Measurements from ENCODE around the gene TMEM179B. TPM values are rescaled to one million over a fixed set of nuclear protein-coding genes. Genes with fewer than 3 reads are reported as not detected.

The TMEM179B gene
- total RNA-seq, 1 experiment from 2014 or later, result 92.8 TPM

- Histone ChIP-seq H3K4me3 (no peak overlapping the region), H3K9me3 (replicated peaks) (no peaks in the 10 kb centered on the region), H3K27me3 (replicated peaks) (no peaks in the 10 kb centered on the region), H3K4me1 (replicated peaks) (peaks cover 15% of the 10 kb centered on the region), H3K27ac (no peak overlapping the region), H3K36me3 (peaks cover 56% of the 10 kb centered on the region)
- DNase-seq (ENCODE audit: low read depth in 1 of 2, low spot score in 2 of 2), result no peak
Measured at GRCh38 chr11:62774407-62774806, 12.8 kb upstream of the TMEM179B start.

- Histone ChIP-seq H3K4me1 (replicated peaks) (peaks cover 10% of the 10 kb centered on the region), H3K9me3 (replicated peaks) (no peaks in the 10 kb centered on the region), H3K36me3 (peaks cover 66% of the 10 kb centered on the region), H3K27ac (no peak overlapping the region), H3K4me3 (no peak overlapping the region), H3K27me3 (replicated peaks) (no peaks in the 10 kb centered on the region)
- no peak for DNase-seq (ENCODE audit: low read depth in 1 of 2, low spot score in 2 of 2)
Measured at GRCh38 chr11:62775646-62776045, 11.6 kb upstream of the TMEM179B start.

- Histone ChIP-seq H3K4me3 (no peak overlapping the region), H3K27ac (no peak overlapping the region), H3K9me3 (replicated peaks) (no peaks in the 10 kb centered on the region), H3K27me3 (replicated peaks) (no peaks in the 10 kb centered on the region), H3K4me1 (replicated peaks) (no peaks in the 10 kb centered on the region), H3K36me3 (peaks cover 72% of the 10 kb centered on the region)
- no peak for DNase-seq (ENCODE audit: low read depth in 1 of 2, low spot score in 2 of 2)
Measured at GRCh38 chr11:62777389-62777788, 9.8 kb upstream of the TMEM179B start.

- Histone ChIP-seq H3K27me3 (replicated peaks) (no peaks in the 10 kb centered on the region), H3K4me1 (replicated peaks) (no peaks in the 10 kb centered on the region), H3K27ac (no peak overlapping the region), H3K9me3 (replicated peaks) (no peaks in the 10 kb centered on the region), H3K4me3 (no peak overlapping the region), H3K36me3 (peaks cover 78% of the 10 kb centered on the region)
- no peak for DNase-seq (ENCODE audit: low read depth in 1 of 2, low spot score in 2 of 2)
Measured at GRCh38 chr11:62778441-62778840, 8.8 kb upstream of the TMEM179B start.

GRCh38 chr11:62782753-62783152 is 4.4 kb upstream of the TMEM179B start:
- no peak for DNase-seq (ENCODE audit: low read depth in 1 of 2, low spot score in 2 of 2)
- 0 out of 2 replicates have a peak, but pooled peaks cover 2% of the 10 kb centered on the region for H3K9me3 ChIP-seq (replicated peaks)
- H3K27ac ChIP-seq, result no peak overlapping the region

GRCh38 chr11:62786318-62787004 is 741 bp upstream of the TMEM179B start:
- Histone ChIP-seq H3K4me3 (peak overlapping the region; percentile 79), H3K36me3 (peaks cover 81% of the 10 kb centered on the region), H3K4me1 (replicated peaks) (peaks cover 25% of the 10 kb centered on the region), H3K27me3 (replicated peaks) (no peaks in the 10 kb centered on the region), H3K9me3 (replicated peaks) (0 out of 2 replicates have a peak, but pooled peaks cover 2% of the 10 kb centered on the region), H3K27ac (peak overlapping the region; percentile 44)
- peak; percentile 93 to 97 for DNase-seq (ENCODE audit: low read depth in 1 of 2, low spot score in 2 of 2)

More at GRCh38 chr11:62782753-62783152, 4.4 kb upstream of the TMEM179B start:
- H3K36me3 ChIP-seq, result peaks cover 72% of the 10 kb centered on the region
- no peak overlapping the region for H3K4me3 ChIP-seq
- H3K27me3 ChIP-seq (replicated peaks), result no peaks in the 10 kb centered on the region
- peaks cover 14% of the 10 kb centered on the region for H3K4me1 ChIP-seq (replicated peaks)

- Histone ChIP-seq H3K4me1 (replicated peaks) (peaks cover 31% of the 10 kb centered on the region), H3K27me3 (replicated peaks) (no peaks in the 10 kb centered on the region), H3K27ac (no peak overlapping the region), H3K4me3 (no peak overlapping the region), H3K9me3 (replicated peaks) (0 out of 2 replicates have a peak, but pooled peaks cover 2% of the 10 kb centered on the region), H3K36me3 (peaks cover 87% of the 10 kb centered on the region)
- DNase-seq (ENCODE audit: low read depth in 1 of 2, low spot score in 2 of 2), result no peak
Measured at GRCh38 chr11:62788991-62789390, 1.8 kb downstream of the TMEM179B start.

GRCh38 chr11:62789576-62789975 is 2.4 kb downstream of the TMEM179B start:
- DNase-seq (ENCODE audit: low read depth in 1 of 2, low spot score in 2 of 2), result no peak
- Histone ChIP-seq H3K36me3 (peaks cover 89% of the 10 kb centered on the region), H3K27me3 (replicated peaks) (no peaks in the 10 kb centered on the region), H3K4me1 (replicated peaks) (peaks cover 31% of the 10 kb centered on the region), H3K27ac (no peak overlapping the region), H3K4me3 (no peak overlapping the region), H3K9me3 (replicated peaks) (0 out of 2 replicates have a peak, but pooled peaks cover 2% of the 10 kb centered on the region)

GRCh38 chr11:62791501-62792201 is 4.4 kb downstream of the TMEM179B start, which contains the start of gene TMEM223:
TMEM223 (minus strand) TSS chr11:62792006; CDS start chr11:62791994, 12 bp downstream.
- no peaks in the 10 kb centered on the region for H3K27me3 ChIP-seq (replicated peaks)
- peak within 1 kb of the TSS; percentile 56 for H3K27ac ChIP-seq
- H3K4me3 ChIP-seq, result peak within 1 kb of the TSS; percentile 84
- DNase-seq (ENCODE audit: low read depth in 1 of 2, low spot score in 2 of 2), result peak; percentile 90 to 93
- peaks cover 21% of the 10 kb centered on the region for H3K4me1 ChIP-seq (replicated peaks)
- 0 out of 2 replicates have a peak, but pooled peaks cover 1% of the 10 kb centered on the region for H3K9me3 ChIP-seq (replicated peaks)
- peaks cover 95% of the 10 kb centered on the region for H3K36me3 ChIP-seq

- DNase-seq (ENCODE audit: low read depth in 1 of 2, low spot score in 2 of 2), result no peak
- Histone ChIP-seq H3K36me3 (peaks cover 95% of the 10 kb centered on the region), H3K27me3 (replicated peaks) (no peaks in the 10 kb centered on the region), H3K27ac (no peak overlapping the region), H3K4me1 (replicated peaks) (peaks cover 18% of the 10 kb centered on the region), H3K9me3 (replicated peaks) (no peaks in the 10 kb centered on the region), H3K4me3 (peak overlapping the region; percentile 84)
Measured at GRCh38 chr11:62792202-62792575, 5.0 kb downstream of the TMEM179B start.

GRCh38 chr11:62794201-62794775 is 7.1 kb downstream of the TMEM179B start:
- DNase-seq (ENCODE audit: low read depth in 1 of 2, low spot score in 2 of 2), result no peak
- H3K9me3 ChIP-seq (replicated peaks), result no peaks in the 10 kb centered on the region
- no peak overlapping the region for H3K27ac ChIP-seq
- peaks cover 10% of the 10 kb centered on the region for H3K4me1 ChIP-seq (replicated peaks)
- no peak overlapping the region for H3K4me3 ChIP-seq
- H3K27me3 ChIP-seq (replicated peaks), result no peaks in the 10 kb centered on the region
- peaks cover 95% of the 10 kb centered on the region for H3K36me3 ChIP-seq

- peaks cover 98% of the 10 kb centered on the region for H3K36me3 ChIP-seq
- H3K27ac ChIP-seq, result no peak overlapping the region
- no peaks in the 10 kb centered on the region for H3K9me3 ChIP-seq (replicated peaks)
- H3K4me1 ChIP-seq (replicated peaks), result peaks cover 6% of the 10 kb centered on the region
- no peaks in the 10 kb centered on the region for H3K27me3 ChIP-seq (replicated peaks)
- DNase-seq (ENCODE audit: low read depth in 1 of 2, low spot score in 2 of 2), result no peak
- H3K4me3 ChIP-seq, result no peak overlapping the region
Measured at GRCh38 chr11:62796281-62796680, 9.1 kb downstream of the TMEM179B start.

GRCh38 chr11:62799486-62799885 is 12.3 kb downstream of the TMEM179B start:
- no peaks in the 10 kb centered on the region for H3K27me3 ChIP-seq (replicated peaks)
- H3K27ac ChIP-seq, result no peak overlapping the region
- no peak for DNase-seq (ENCODE audit: low read depth in 1 of 2, low spot score in 2 of 2)
- H3K36me3 ChIP-seq, result peaks cover 98% of the 10 kb centered on the region
- H3K9me3 ChIP-seq (replicated peaks), result no peaks in the 10 kb centered on the region
- H3K4me1 ChIP-seq (replicated peaks), result peaks cover 9% of the 10 kb centered on the region
- no peak overlapping the region for H3K4me3 ChIP-seq

- no peak overlapping the region for H3K27ac ChIP-seq
Measured at GRCh38 chr11:62801071-62801470, 13.9 kb downstream of the TMEM179B start.

More at GRCh38 chr11:62801071-62801470, 13.9 kb downstream of the TMEM179B start:
- no peak for DNase-seq (ENCODE audit: low read depth in 1 of 2, low spot score in 2 of 2)
- H3K9me3 ChIP-seq (replicated peaks), result no peaks in the 10 kb centered on the region
- H3K27me3 ChIP-seq (replicated peaks), result no peaks in the 10 kb centered on the region
- H3K36me3 ChIP-seq, result peaks cover 86% of the 10 kb centered on the region
- peaks cover 12% of the 10 kb centered on the region for H3K4me1 ChIP-seq (replicated peaks)
- no peak overlapping the region for H3K4me3 ChIP-seq

Measured in SJSA1 (cell line).